GM12874 (cell line): ENCODE data around the gene ARMH1.

ENCODE experiments used
- CTCF ChIP-seq: IDR thresholded peaks from 2 replicates; pipeline ENCODE4 v1.5.1; 2011; ENCODE audit warnings: low read depth, mild to moderate bottlenecking, control low read depth, low read length, moderate library complexity; ENCODE audit not compliant: insufficient read depth

Gene ARMH1

GRCh38 chr1:44632598-44632997 is 41.9 kb upstream of the ARMH1 start:
- TF ChIP-seq CTCF = no peak

GRCh38 chr1:44634606-44635189 is 39.8 kb upstream of the ARMH1 start:
- no peak for TF ChIP-seq CTCF

DNA sequence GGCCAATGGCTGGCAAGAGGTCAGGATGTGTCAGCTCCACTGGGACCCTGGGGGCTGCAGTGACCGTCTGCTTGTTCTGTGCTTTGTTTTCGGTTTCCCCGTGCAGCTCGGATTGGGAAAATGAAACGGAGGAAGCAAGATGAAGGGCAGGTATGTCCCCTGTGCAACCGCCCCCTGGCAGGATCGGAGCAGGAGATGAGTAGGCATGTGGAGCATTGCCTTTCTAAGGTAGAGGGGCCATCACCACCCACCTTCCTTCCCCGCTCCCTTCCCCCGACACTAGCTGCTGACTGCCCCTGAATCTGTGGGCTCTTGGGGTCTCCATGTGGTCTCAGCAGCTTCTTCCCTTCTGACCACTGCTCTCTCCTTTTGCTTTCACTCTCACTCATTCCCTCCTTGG is 39.1 kb upstream of the ARMH1 start:
- TF ChIP-seq CTCF = no peak

- TF ChIP-seq CTCF = no peak
Measured at GRCh38 chr1:44636083-44636687, 38.3 kb upstream of the ARMH1 start.

GRCh38 chr1:44636688-44637598 is 37.6 kb upstream of the ARMH1 start:
- TF ChIP-seq CTCF = no peak

DNA sequence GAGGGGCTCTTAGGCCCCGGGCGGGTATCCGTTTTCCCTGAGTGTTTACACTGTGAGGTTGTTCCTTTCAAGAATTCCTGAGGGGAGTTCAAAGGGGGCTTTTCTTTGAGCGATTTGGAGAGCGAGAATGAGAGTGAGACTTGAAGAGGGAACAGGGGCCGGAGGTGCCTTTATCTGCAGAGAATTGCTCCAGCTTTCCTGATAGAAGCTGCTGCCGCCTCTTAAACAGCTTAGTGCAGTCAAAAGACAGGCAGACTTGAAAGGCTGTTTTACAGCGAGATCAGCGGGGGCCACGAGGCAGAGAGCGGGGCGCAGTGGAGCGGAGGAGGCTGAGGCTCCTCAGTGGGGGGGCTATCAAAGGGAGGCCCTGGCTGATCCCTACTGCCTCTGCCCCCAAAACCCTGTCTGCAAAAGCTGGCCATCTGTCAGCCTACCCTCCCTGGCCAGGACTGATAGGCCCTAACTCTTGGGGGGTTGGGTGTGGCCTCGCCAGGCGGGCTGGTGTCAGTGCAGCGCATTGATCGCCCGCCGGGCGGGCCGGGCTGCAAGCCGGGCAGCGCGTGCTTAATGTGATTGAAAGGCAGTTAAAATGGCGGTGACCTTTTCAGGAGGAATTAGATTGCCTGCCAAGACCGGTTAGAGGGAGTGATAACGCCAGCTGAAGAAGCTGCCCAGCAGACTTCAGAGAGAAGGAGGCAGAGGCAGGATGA is 36.7 kb upstream of the ARMH1 start:
- no peak for TF ChIP-seq CTCF
